ENCODE results near the gene ADAMTS2.

The ADAMTS2 gene

DNA sequence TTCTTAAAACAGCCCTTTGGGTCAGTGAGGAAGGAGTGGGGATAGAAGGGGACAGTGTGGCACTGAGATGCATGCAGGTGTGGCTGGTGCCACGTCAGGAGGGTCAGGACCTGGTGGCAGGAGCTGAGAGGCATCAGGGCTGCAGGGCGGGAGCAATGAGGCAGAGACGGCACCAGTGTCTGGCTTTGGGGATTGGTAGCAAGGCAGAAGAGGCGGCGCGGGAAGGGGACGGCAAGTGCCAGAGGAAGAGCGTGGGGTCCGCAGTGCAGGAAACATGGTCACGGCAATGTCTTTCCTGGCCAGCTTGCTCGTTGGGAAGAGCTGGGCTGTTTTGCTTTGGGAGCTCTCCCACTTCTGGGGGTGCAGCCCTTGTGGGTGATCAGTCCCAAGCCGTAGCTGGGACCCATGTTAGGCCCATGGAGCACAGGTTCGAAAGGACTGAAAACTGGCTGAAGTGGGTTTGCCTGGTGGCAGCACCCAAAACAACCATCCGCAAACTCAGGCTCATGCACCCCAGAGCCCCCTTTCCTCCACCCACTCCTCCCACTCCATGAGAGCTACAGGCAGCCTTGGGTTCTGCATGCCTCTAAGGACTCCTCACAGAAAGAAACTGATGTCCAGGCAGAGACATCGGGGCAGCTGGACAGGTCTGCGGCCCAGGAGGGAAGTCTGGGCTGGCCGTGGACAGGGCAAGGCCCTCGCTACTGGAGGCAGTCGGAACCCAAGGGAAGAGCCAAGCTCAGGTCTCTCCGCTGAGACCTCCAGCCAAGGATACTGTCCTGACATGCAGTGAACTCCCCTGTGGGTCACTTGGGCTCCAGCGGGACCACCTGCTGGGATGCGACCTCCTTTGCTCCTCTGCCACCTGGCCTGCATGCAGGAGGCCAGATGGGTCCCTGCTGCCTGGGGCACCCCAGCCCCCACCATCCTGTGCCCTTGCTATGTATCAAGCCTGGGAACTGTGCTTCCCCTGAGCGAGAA, 180.6 kb downstream of the ADAMTS2 start:
- no peak overlapping the region for H3K4me3 ChIP-seq (ENCODE audit: low read length)
- DNase-seq (ENCODE audit: low read depth, low spot score): no peak

DNA sequence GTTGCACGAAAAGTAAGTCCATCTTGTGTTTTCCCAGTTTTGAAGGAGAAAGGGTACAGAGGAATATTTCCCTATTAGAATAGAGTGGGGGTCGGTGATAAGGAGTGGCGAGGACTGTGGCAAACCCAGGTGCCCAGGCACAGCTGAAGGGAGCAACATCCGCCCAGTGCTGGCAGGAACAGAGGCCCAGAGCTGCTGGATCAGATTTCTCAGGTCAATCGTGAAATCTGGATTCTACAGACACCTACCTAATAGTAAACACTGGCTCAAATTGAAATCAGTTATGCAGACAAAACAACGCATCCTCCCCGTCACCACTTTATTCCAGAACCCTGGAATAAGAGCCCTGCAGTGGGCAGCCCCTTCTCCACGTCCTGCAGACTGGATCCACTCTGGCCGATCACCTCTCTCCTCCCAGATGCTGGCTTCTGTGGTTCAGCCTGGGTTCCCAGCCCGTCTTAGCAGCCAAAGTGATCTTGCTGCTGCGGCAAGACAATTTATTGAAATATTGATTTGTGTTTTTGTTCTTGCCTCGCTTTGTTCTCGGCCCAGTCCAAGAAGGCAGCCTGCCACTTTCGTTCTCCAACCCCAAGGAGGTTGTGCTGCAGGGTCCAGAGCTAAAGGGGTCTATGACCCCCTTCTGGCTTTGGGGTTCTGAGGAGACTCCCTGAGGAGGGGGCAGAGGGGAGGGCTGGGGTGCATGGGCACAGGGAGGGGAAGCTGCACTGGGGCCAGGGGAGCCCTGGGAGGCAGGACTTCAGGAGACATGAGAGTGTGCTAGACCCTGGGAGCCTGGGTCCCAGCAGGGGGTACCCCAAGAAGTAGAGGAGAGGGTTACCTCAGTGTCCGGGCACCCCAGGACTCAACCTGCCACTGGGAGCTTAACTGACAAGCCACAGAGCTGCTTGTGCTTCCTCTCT, 181.8 kb downstream of the ADAMTS2 start:
- DNase-seq (ENCODE audit: low read depth, low spot score): no peak
- H3K4me3 ChIP-seq (ENCODE audit: low read length): no peak overlapping the region

DNA sequence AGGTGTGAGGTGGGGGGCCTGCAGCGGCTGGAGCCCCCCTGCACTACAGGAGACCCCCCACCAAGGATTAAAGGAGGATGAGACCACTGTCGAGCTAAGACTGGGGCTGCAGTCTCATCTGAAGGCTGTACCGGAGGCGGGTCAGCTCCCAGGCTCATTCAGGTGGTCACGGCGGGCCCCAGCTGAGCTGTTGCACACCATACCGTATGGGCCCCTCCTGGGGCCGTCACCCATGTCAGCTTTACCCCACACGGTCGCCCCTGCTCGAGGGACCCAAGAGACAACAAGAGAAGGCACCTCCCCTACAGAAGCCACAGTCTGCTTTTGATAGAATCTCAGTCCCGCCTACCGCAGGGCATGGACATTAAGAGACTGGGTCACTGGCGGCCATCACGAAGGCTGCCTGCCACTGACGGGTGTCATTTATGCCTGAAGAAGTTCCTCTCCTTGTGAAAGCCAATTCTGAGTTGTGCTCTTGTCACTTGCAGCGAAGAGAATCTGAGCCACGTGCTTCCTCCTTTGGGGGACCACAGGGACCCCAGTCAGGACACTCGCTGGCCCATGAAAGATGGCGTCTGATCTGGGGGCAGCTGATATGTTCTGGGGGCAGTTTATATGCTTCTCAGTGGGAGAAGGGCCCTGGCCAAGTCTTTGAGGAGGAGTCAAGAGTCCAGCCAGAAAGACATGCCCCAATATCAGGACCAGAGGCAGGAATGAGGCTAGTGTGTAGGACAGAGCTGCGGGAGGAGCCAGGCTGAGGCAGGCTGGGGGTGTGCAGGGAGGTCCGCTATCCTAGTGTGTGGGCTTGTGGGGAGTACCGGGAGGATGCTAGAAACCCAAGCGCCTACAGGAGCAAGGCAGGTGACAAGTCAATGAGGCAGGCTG, 182.7 kb downstream of the ADAMTS2 start:
- H3K4me3 ChIP-seq (ENCODE audit: low read length): no peak overlapping the region
- no peak for DNase-seq (ENCODE audit: low read depth, low spot score)

DNA sequence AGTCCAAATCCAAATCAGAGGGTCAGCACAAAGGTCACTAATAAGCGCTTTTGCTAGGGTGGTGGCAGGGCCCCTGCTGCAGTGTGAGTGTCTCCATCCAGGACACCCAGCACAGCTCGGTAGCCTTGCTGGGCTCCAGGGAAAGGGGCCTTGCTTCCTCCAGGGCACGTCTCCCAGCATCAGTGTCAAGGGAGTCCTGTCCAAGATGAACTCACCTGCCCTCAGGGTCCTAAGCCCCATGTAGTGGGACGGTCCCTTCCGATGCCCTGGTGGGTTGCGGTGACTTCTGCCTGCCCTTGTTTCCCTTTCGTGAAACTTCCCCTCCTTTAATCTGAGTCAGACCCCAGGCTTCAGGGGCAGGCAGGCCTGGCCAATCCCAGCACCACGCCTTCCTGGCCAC, 183.4 kb downstream of the ADAMTS2 start:
- H3K4me3 ChIP-seq (ENCODE audit: low read length): no peak overlapping the region
- no peak for DNase-seq (ENCODE audit: low read depth, low spot score)

DNA sequence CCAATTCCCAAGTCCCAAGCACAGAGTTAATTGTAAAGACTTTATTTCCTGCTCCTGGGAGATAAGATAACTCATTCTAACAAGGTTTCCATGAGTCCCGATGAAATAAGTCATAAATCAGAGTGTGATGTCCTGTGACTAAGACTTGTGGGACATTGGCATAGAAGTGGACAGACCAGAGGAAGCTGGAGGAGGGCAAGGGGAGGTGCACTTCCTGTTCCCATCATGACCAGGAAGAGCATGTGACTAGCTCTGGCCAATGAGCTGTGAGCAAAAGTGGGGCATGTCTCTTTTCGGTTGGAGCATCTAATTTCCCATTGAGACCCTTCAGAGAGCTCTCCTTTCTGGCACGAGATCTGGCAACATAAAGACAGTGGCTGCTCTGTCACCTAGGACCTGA, 184.7 kb downstream of the ADAMTS2 start:
- no peak for DNase-seq (ENCODE audit: low read depth, low spot score)
- no peak overlapping the region for H3K4me3 ChIP-seq (ENCODE audit: low read length)

DNA sequence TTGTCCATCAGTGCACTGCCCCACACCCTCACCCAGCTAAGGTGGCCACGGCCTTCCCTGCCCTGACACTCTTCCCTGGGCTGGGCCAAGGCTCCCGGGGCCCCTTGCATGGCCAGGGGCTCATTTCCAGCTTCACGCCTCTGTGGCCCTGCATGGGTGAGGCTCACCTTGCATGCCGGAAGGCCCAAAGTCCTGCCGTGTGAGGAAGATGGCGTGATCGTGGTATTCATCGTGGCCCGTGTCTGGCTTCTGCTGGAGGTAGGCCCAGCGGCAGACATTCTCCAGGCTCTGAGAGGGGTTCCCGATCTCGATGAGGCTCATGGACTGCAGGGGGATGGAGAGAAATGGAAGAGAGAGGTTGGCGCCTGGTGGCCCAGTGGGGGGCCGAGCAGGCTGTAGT, 186.7 kb downstream of the ADAMTS2 start:
- no peak overlapping the region for H3K4me3 ChIP-seq (ENCODE audit: low read length)
- DNase-seq (ENCODE audit: low read depth, low spot score): no peak

DNA sequence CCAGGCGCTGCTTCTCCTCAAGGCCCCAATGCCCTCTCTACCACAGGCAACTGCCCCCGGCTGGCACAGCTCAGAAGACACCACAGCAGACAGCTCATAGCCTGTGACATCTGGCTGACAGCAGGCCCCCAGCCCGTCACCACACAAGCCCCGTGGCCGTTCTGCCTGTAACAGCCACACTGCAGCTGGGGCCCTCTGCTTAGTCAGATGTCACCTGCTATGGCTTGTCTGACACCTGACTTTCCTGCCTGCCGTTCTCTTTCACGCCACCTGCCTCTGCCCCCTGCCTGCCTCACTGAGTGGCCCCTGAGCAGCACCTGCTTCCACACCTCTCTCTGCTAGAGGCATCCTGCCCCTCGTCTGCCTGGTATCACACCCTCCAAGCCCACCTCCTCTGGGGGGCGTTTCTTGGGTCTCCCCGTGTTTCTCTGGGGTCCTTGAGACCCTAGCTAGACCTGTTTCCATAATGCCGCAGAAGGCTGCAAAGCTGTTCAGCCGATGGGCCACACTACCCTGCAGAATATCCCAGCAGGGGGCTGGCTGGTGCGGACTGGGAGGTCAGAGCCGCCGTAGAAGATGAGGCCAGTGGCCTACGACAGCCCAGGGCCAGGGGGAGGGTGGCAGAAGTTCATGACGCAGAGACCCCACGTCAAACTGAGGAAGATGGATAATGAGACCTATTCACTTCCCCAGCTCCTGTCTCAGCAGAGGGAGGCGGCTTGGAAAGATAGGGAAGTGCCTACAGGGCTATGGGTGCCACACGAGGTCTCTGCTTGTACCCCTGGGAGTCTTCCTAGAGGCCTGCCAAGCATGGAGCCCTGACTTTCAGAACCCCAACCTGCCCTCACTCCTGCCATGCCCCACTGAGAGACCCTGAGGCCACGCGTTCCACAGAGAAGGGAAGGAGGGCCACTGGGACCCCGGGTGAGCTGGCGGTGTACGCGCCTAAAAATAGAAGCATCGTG, 190.0 kb downstream of the ADAMTS2 start:
- no peak overlapping the region for H3K4me3 ChIP-seq (ENCODE audit: low read length)
- DNase-seq (ENCODE audit: low read depth, low spot score): no peak

DNA sequence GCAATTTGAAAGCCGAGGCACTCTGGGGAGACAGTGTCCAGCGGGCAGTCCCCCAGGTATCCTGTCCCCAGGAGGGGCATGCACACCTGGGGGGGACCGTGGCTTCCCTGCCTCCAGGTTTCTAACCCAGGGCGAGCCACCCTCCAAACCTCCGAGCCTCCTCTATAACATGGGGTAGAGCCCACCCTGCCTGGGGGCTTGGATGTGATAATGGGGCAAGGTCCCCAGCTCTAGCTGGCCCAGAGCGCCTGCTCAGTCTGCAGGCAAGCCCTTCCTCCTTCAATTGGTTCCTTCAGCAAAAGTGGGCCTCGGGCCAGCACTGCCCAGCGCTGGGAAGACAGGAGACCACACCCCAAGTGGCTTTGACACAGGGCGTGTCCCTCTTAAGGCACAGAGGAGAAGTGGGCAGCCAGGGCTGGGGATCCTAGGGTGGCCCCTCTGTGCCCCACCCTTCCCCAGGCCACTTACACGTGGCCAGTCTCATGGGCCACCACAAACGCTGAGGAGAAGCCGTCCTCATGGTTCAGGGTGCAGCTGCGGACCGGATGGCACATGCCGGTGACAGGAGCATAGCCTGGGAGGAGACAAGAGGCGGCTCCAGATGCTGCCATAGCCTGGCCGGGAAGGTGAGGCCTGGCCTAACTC, 190.8 kb downstream of the ADAMTS2 start:
- no peak for DNase-seq (ENCODE audit: low read depth, low spot score)
- no peak overlapping the region for H3K4me3 ChIP-seq (ENCODE audit: low read length)

DNA sequence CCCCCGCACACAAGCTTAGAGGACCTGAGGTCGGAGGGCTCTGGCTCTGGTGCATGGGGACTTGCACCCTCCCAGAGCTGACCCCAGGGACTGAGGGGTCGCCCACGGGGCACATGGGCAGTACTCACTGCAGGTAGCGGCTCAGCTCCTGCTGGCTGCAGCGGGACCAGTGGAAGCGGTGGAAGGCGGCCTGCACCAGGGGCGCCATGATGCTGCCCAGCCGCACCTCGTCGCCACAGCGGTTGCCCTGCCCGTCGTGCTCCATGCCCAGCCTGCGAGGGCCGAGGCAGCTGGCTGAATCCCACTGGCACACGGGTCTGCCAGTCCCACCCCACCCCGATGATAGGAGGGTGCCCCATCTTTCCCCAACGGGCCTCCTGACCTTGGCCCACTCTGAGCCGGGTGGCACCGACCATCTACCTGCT, 191.3 kb downstream of the ADAMTS2 start:
- H3K4me3 ChIP-seq (ENCODE audit: low read length): no peak overlapping the region
- no peak for DNase-seq (ENCODE audit: low read depth, low spot score)

DNA sequence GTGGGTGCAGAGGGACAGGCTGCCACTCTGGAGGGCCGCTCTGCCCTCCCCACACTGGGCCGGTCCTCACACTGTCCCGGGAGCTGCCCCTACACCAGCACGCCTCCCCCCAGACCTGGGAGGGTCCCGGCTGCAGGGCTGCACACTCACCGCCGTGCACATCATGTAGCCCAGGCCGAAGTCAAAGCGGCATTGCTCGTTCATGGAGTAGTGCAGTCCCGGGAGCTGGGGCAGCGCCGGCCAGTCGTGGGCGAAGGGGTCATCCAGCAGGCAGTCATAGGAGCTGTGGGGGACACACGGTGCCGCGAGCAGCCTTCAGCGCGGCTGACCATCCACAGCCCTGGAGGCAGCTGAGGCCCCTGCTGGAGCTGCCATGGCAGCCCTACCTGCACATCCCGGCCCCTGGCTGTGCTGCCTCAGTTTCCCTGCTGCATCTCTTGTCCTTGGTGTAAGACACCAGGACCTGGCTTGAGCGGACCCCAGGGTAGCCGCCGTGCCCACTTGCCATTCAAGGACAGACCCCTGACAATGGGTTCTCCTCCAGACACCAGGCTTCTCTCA, 191.8 kb downstream of the ADAMTS2 start:
- H3K4me3 ChIP-seq (ENCODE audit: low read length): no peak overlapping the region
- DNase-seq (ENCODE audit: low read depth, low spot score): no peak

DNA sequence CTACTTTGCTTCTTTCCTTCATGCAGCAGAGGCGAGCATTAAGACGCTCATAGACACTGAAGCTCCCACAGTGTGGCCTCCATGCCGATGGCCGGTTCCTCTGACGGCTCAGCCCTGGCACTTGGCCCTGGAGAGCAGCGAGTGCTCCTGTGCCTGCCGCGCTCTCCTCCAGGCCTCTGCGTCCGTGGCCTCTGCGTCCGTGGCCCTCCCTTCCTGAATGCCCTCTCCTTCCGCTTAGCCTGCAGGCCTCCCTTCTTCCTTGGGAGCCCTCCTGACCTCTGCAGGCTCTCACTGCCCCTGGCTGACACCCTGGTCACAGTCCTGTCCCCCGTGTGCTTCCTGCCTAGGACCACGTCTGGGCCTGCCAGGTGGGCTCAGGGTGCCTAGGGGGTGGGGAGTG, 192.3 kb downstream of the ADAMTS2 start:
- no peak overlapping the region for H3K4me3 ChIP-seq (ENCODE audit: low read length)
- no peak for DNase-seq (ENCODE audit: low read depth, low spot score)

DNA sequence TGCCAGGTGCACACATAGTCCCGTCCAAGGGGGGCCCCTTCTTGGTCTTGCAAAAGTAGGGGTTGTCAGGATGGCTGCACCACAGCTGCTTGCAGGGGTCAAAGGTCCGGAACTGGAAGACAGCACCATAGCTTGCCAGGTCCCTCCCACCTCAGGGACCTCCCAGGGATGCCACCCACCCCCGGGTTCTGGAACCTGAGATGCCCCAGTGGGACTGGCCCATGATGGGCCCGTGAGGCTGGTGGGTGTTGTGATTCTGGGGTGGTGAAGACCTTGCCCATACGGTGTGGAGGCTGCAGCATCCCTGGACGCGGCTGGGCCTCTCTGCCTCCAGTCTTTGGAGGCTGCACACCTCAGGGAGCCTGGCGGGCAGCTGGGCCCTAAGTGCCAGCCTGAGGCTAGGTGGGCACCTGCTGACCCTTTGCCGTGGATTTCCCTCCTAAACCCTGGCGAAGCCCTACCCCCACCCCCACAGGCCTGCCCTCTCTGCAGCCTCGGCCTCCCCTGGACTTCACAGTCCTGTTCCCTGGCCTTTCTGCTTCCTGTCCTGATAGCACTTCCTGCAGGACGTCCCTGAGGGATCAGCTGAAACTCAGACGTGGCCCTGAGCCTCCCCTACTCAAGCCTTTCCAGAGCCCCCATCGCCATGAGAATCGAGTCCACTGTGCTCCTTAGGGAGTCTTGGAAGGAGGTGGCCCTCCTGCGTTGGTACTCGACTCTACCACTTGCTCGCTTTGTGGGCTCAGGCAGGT, 192.9 kb downstream of the ADAMTS2 start:
- H3K4me3 ChIP-seq (ENCODE audit: low read length): no peak overlapping the region
- DNase-seq (ENCODE audit: low read depth, low spot score): no peak

DNA sequence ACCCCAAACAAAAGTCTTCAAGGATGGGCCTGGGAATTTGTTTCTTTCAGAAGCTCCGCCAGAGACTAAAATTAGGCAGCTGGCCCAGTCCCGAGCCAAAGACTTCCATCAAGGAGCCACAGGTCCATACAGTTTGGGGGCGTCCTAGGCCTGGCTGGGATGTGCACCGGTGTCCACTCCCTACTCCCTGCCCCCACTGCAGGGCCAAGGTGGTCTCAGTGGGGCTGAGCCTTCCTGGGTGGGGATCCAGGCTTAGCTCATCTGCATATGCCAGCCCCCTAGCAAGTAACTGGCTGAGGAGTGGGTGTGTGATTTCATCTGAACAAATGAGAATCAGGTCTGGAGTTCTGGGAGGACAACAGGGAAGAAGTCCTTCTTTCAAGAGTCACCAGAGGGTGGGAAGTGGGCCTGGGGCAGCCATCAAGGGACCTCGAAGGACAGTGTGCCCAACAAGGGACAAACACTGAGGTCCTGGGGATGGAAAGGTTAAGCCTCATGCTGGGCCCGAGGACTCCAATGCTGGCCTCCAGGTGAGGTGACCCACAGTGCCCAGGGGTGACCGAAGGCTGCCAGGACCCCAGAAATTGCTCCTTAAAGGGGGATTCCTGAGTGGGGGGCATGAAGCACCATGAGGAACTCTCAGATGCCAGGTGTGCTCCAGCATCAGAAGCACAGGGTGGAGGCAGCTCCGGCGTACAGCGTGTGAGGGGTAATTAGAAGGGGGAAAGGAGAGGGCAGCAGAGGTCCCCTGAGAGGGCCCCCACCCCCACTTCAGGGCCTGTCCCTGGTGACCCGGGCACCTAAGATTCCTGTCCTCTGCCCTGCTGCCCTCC, 193.8 kb downstream of the ADAMTS2 start:
- H3K4me3 ChIP-seq (ENCODE audit: low read length): no peak overlapping the region
- DNase-seq (ENCODE audit: low read depth, low spot score): no peak

DNA sequence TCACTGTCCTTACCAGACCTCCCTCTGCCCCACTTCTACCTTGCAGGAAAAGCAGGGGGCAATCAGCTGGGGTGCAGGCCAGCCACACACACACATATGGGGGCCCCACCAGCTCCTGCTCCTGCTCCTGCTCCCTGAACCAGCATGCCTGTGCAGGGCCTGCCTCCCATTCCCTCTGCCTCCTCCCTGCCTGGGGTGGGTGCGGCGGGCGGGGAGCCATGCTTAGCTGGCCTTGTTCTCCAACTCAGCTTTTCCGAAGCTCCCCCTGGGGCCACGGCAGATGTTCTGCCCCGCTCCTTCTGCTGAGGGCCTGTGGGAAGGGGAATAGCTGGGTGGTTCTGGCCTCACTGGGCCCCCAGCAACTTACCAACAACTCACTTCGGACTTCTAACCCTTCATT, 195.2 kb downstream of the ADAMTS2 start:
- no peak overlapping the region for H3K4me3 ChIP-seq (ENCODE audit: low read length)
- no peak for DNase-seq (ENCODE audit: low read depth, low spot score)

DNA sequence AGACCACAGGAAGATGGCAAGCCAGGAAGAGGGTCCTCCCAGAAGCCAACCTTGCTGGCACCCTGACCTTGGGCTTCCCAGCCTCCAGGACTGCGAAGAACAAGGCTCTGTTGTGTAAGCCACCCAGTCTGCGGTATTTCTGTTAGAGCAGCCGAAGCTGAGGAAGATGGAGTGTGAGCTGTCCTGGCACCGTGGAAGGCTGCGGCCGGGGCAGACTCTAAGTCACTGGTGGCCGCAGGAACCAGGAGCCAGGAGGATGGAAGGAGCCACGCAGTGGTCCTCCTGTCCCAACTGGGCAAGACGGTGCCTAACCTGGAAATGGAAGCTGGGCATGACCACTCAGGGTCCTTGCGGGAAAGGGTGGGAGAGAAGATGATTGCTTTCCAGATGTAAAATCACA, 196.0 kb downstream of the ADAMTS2 start:
- no peak for DNase-seq (ENCODE audit: low read depth, low spot score)
- H3K4me3 ChIP-seq (ENCODE audit: low read length): no peak overlapping the region

DNA sequence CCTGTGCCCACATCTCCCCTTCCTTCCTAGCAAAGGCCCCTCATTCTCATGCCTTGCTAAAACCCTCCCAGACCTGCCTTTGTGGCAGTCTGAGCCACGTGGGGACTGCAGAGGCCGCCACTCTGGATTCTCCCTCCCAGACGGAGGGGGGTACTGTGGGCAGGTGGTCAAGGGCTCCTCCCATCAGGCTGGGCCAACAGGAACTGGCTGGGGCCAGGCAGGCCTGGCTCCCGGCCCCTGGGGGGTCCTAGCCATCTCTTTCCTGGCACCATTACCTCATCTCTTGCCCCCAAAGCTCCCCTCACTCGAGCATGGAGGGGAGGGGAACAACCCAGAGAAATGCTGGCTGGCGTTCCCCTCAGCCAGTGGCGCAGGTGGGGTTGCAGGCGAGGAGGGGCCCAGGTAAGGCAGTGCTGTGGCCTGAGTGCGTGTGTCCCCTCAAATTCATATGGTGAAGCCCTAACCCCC, 196.5 kb downstream of the ADAMTS2 start:
- no peak overlapping the region for H3K4me3 ChIP-seq (ENCODE audit: low read length)
- no peak for DNase-seq (ENCODE audit: low read depth, low spot score)
